Sciatic nerve (tissue), 2 donors: Measurements from ENCODE around the gene SLC9A3. TPM values are rescaled to one million over a fixed set of nuclear protein-coding genes. Genes with fewer than 3 reads are reported as not detected.
A peak's percentile ranks its signal among the peaks of the same experiment; 100 is the strongest.
"Not testable (repeated sequence)": the region's sequence is repeated elsewhere in the genome, so short reads cannot be mapped to it uniquely, and the experiment has no call there.

Experiments
- ATAC-seq: fragments of 200-7000 bp; cut with Tn5 transposase; one replicate; pipeline ENCODE4 v1.9.1; 2020; ENCODE audit warnings: mild to moderate bottlenecking, moderate library complexity
- DNase-seq: peaks from one replicate; pipeline ENCODE4 v3.0.0-alpha.2; 2020; ENCODE audit warnings: low spot score
- intact Hi-C: fragments of 100-400 bp; cut with DNase I; formaldehyde crosslinking; loops from one replicate; pipeline ENCODE4 v1.14.2; 2022
- total RNA-seq: library from RNA; stranded (reverse); fragmentation: NEBNext Ultra II Directional; extraction: Animal tissue kit (Norgen Biotek cat#: 25700); gene quantifications from one replicate; pipeline ENCODE4 v1.2.1, GENCODE V29; 2021
- donor health status: DM: no; HTN: no; CAD: no.
- donor health status: DM: no; HTN: no; CAD: no.

SLC9A3 gene
- total RNA-seq, 1 donor from 2014 or later = 12.3 TPM

DNA sequence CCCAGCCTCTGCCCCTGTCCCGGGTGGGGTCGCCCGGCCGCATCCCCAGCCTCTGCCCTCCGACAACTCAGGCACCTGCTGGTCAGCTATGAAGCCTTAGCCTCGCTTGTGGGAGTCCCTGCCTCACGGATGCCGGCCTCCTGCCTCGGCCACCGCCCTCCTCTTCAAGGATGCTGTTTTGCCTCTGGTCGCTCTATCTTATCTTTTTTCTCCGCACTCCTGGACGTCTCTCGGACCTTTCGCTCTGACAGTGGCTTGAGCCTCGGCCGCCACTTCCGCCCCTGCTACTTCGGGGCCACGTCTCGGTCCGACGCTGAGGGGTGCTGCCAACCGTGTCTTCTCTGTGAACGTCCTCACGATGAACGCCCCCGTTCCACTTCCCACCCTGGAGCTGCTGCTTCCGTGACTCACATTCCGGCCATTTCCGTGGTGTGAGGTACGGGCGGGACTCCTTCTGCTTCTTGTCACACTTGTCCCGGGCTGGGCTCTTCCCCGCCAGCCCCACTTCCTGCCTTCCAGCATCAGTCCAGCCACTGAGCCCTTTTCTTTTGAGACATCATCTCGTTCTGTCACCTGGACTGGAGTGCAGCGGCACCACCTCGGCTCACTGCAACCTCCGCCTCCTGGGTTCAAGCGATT is 26.3 kb downstream of the SLC9A3 start:
- intact Hi-C loops = no loop called here
- no peak for ATAC-seq
- DNase-seq = no peak

DNA sequence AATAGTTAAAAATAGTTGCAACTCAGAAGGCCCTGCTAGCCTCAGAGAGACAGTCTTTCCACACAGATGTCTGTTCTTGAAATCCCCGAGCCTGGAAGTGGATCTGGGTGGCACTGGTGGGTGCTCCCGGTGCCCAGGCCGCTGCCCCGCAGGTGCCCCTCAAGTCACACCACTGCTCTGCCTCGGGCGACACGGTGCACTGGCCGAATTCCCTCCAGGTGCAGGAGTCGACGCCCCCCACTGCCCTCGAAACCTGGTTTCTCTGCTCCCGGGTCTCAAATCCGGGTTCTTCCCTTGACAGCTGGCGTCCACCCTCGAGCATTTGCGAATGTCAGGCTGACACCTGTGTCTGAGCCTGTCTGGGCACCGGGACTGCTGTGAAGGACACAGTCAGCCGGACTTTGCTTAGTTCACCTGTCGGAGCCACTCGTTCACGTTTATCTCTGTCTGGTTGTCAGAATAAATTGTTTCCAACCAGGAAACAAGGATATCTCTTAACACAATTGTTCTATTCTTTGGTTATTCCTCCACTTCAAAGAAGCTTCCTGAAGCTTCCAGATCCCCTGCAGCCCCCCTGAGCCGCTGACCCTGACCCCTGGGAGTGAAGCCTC is 27.1 kb downstream of the SLC9A3 start:
- ATAC-seq (no peak), DNase-seq (no peak)
- intact Hi-C loops = no loop called here

DNA sequence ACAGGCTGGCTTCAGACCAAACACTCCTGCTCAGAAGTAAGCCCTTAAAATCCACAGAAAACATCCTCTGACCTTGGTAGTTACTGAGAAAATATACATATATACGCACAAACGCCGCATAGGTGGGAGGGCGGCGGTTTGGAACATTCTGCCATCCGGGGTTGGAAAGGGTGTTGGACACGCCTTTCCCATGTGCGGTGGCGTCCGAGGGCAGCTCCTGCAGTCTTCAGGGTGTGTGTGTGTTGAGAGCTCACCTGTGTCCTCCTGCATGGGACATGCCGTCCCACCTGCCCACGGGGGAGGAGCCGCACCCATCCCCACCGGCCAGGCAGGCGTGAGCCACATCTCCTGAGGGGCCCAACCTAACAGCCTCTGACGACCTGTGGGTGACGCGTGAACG is 28.2 kb downstream of the SLC9A3 start:
- ATAC-seq (no peak), DNase-seq (no peak)
- intact Hi-C loops = no loop called here

DNA sequence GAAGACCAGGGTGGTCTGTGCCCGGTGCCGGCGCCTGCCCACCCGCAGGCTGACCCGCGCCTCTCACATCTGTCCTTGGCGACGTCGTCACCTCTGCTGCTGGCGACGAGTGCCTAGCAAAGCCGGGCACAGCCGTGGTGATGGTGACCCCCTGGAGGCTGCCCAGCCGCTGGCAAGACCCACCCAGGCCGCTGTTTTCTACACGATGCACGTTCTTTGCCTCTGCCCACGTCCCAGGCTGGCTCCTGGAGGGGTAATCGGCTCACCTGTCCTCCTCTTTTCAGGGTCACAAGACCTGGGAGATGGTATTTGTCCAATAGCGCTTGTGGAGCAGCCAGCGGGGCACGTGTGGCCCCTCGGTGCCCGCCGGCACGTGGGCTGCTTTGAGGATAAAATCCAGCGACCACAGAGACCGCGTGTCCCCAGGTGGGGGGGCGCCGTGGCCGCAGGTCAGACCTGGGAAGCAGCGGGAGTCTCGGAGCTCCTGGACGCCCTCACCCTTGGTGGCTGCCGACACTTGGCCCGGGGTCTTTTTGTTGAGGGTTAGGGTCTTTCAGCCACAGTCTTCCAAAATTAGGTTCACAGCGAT is 29.5 kb downstream of the SLC9A3 start:
- ATAC-seq = no peak
- no peak for DNase-seq
- intact Hi-C loops = loop anchor here (5.0 kb wide), 1 partner anchor 1438 kb away; no protein-coding TSS in a partner anchor

DNA sequence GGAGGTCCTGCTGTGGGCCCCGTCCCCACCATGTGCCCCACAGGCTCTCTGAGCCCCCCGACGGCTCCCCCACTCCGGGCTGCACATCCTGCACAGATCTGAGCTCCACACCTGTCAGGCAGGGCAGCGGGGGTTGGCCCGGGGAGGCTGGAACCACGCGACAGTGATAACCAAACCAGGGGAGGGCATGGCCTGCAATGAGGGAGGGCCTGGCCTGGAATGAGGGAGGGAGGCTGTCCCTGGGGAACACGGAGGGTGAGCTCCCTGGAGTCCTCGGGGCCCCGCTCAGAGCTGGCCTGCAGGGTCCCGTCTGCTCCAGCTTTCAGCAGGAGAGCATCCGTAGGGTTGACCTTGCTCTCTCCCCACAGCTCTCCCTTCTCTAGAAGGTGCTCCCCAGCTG is 30.5 kb downstream of the SLC9A3 start:
- intact Hi-C loops = loop anchor here (5.0 kb wide), 1 partner anchor 1439 kb away; no protein-coding TSS in a partner anchor
- peak; percentile 6 for ATAC-seq

DNA sequence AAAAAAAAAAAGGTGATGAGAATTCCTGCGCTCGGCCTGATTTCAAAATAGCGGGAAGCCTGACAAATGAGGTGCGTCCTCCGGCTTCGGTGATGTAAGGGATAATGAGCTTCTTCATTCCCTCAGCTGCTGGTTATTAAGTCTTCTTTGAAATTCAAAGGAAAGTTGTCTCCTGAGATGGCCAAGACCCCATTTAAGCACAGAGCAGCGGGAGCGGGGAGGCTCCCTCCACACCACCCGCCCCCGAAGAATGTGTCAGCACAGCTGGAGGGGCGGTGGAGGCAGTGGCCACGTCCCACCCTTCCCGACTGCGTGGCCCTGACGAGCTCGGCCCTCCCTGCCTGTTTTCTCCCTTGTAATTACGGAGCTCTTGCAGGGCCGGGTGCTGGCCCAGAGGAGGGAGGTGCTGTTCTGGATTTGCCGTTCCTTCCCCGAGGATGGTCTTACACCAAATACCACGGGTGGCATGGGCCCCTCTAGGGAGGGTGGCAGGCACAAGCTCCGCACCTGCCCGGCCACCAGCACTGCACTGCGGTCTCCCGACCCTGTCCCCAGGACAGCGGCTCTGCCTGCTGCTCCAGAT is 31.0 kb downstream of the SLC9A3 start:
- intact Hi-C loops = loop anchor here (5.0 kb wide), 1 partner anchor 1439 kb away; no protein-coding TSS in a partner anchor
- ATAC-seq = peak; percentile 9
- DNase-seq = no peak

More for the DNA sequence above, 30.5 kb downstream of the SLC9A3 start:
- DNase-seq = no peak

DNA sequence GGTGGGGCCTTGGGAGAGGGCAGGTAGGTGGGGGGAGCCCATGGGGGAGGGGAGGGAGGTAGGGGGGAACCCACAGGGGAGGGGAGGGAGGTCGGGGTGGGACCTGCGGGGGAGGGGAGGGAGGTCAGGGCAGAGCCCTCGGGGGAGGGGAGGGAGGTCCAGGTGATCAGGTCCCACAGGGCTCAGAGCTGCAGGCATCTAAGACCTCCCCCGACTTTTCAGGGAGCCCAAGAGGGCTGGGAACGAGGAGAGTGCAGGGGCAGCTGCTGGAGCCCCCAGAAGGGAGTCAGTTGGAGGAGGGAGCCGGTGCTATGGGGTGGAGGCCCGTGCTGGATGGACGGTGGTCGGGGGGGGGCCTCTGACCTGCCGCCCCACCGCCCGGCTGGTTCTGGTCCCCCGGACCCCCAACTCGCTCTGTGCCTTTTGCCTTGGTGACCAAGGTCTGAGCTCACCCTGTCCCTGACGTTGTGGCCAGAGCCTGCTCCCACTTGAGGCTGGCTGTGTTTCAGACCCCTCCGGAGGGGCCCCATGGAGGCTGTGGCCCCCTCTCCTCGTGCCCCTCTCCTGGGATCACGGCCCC is 31.8 kb downstream of the SLC9A3 start:
- peak; percentile 6 for ATAC-seq
- intact Hi-C loops = loop anchor here (5.0 kb wide), 1 partner anchor 1440 kb away; no protein-coding TSS in a partner anchor

DNA sequence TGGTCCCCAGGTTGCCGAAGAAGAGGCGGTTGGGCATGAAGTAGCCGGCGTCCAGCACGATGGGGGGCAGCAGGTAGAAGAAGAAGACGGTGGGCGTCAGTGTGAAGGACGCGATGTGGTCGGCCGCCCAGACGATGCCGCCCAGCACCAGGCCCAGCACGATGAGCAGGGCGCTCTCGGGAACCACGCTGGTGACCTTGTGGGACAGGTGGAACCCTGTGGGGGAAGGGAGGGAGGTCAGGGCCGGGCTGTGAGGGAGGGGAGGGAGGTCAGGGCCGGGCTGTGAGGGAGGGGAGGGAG is 32.4 kb downstream of the SLC9A3 start:
- ATAC-seq = no peak
- intact Hi-C loops = loop anchor here (5.0 kb wide), 1 partner anchor 1440 kb away; no protein-coding TSS in a partner anchor
- no peak for DNase-seq

More for the DNA sequence above, 31.8 kb downstream of the SLC9A3 start:
- DNase-seq = no peak

DNA sequence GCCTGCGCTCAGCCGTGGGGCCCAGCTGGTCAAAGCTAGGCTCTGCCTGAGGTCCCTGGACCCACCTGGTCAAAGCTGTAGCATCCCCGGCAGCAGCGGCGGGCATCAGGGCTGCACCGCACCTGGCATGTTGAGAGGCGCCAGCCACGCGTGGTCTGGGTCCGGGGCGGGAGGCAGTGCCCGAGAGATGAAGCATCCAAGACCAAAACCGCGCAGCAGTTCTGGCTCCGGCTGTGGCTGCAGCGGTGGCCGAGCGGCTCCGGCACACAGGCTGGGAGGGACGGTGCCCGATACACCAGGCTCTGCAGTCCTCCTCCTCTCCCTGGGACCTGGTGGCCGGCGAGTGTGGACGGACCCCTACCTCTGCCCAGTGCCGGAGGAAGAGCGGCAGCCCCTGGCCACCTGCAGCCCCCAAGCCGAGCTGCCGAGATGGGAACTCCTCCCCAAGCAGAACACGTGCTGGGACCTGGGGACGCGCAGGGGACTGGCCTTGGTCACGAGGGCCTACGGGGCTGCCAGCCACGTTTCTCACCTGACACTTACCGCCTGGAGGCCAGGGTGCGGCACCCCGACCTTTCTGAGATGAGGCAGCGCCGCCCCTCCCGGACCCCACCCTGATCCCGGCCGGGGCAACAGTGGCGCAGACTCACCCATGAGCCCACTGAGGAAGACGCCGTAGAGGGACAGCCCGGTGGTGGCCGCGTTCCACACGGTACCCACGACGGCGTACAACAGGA is 33.0 kb downstream of the SLC9A3 start:
- no peak for DNase-seq
- no peak for ATAC-seq
- intact Hi-C loops = loop anchor here (5.0 kb wide), 1 partner anchor 1441 kb away; no protein-coding TSS in a partner anchor

DNA sequence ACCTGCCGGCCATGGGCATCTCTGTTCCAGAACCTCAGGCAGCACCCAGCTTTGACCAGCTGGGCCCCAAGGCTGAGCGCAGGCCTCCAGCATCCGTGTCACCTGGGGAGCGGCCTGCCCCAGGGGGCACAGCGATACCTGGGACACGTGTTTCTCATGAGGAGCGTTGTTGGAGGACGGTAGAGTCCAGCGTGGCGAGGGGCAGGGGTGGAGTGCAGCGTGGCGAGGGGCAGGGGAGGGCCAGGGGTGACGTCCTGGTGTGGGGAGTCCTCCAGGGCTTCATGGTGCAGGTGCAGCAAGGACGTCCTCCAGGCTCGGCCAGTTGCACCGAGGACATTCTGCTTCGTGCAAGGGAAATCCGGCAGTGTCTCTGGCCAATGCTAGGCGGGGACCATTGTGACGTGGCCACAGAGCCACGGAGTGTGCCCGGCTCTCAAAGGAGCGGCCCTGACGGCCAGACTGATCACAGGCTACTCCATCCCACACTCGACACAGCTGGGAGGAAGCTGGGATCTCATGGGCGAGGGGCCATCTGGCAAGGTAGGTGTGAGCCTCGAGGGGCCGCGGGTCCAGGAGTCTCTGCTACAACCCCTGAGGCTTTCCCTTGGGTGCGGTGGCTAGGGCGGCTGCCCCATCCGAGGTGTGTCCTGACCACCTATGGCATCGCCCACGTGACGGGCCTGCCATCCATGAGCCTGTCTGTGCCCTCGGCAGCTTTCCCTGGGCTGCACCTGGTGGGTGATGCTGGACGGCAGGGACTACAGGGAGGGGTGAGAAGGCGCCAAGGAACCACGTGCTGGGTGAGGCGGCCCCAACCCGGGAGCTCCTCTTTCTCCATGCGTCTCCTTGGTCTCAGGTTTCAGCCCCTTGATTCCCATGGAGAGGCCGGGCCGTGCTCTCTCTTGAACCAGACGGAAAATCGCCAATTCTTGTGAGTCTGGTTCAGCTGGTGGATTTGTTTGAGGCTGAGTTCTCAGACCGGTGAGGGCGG is 33.8 kb downstream of the SLC9A3 start:
- no peak for ATAC-seq

DNA sequence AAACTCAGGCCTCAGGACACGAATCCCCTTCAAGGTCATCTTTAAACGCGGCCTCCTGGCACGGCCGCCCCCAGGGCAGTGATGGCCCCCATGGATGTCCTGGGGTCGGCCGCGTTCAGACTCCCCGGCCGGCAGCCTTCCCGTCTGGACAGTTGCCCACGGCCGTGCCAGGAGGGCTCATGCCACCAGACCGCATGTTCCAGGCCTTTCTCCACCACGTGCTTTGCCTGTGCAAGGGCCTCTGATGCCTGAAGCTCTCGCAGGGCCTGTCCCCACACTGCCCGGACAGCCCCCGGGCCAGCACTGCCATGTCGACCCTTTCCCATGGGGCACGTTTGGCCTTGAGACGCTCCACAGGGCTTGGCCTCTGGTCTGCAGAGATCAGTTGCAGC is 34.6 kb downstream of the SLC9A3 start:
- DNase-seq (no peak), ATAC-seq (no peak)
- intact Hi-C loops = loop anchor here (5.0 to 10.0 kb wide), 2 partner anchors 125 to 1443 kb away; partner anchors contain the start of gene CEP72

More for the DNA sequence above, 33.8 kb downstream of the SLC9A3 start:
- intact Hi-C loops = loop anchor here (5.0 kb wide), 1 partner anchor 1442 kb away; no protein-coding TSS in a partner anchor
- no peak for DNase-seq

DNA sequence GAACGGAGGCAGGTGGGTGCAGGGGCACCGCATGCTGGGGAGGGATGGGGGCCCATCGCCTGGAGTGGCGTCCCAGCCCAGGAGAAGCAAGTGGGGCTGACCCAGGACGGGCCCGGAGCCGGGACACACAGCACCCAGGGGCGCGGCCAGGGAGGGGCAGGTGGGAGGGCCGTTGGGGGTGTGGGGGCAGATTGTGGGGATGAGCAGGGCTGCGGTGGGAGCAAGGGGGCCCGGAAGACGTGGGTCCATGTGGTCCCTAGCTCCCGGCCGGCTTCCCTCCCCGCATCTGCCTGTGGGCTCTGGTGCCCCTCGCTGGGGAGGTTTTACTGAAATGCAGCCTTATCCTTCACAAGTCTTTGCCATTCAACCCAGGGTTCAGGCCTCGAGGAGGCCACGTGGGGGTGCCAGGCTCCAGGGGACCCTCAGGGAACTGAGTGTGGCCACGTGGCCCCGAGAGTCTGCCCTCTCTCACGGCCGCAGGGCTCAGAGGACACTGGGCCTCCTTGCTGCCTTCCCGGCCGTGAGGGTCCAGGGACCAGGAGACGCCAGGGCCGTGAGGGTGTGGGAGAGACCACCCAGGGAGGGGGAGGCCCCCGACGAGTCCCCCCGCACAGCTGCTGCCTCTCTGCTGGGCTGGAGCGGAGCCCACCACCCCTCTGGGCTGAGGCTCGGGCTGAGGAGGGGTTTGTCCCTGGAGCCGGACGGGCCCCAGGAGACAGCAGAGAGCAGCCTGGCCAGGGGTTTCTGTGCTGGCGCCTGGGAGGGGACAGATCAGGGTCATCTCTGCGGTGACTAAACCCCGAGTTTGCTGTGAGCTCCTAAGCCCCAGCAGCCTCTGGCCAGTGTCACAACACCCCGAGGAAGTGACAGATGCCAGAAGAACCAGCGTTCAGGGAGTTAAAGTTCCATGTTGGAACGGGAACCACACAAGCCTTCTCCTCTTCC is 35.2 kb downstream of the SLC9A3 start:
- intact Hi-C loops = loop anchor here (10.0 kb wide), 1 partner anchor 126 kb away; the partner anchor contains the start of gene CEP72
- no peak for ATAC-seq
- DNase-seq = no peak

DNA sequence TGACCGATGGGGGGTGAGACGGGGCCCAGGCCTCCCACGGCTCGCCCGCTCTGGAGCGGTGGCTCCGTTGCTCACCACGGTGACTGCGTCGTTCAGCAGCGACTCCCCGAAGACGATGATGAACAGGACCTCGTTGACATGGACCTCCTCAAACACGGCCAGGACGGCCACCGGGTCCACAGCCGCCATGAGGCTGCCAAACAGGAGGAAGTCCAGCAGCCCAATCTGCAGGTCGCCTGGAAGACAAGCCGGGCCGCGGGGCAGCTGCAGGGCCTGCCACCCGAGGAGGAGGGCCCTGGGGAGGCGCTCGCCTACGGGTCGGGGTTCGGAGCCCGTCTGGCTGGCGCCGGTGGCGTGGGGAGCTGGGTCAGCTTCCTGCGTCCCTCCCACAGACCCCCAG is 36.0 kb downstream of the SLC9A3 start:
- intact Hi-C loops = loop anchor here (10.0 kb wide), 1 partner anchor 127 kb away; the partner anchor contains the start of gene CEP72
- no peak for DNase-seq
- no peak for ATAC-seq

DNA sequence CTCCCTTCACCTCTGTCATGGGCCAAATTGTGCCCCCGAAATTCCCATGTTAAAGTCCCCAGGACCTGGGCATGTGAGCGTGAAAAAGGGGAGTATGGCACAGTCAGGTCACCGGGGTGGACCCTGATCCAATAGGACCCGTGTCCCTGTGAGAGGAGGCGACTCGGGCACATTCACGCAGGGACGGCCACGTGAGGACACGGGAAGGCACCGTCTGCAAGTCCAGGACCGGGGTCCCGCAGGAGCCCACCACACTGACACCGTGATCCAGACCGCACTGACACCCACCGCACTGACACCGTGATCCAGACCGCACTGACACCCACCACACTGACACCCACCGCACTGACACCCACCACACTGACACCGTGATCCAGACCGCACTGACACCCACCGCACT is 37.7 kb downstream of the SLC9A3 start:
- ATAC-seq, DNase-seq: not testable (repeated sequence)
- intact Hi-C loops = loop anchor here (10.0 kb wide), 1 partner anchor 128 kb away; the partner anchor contains the start of gene CEP72

DNA sequence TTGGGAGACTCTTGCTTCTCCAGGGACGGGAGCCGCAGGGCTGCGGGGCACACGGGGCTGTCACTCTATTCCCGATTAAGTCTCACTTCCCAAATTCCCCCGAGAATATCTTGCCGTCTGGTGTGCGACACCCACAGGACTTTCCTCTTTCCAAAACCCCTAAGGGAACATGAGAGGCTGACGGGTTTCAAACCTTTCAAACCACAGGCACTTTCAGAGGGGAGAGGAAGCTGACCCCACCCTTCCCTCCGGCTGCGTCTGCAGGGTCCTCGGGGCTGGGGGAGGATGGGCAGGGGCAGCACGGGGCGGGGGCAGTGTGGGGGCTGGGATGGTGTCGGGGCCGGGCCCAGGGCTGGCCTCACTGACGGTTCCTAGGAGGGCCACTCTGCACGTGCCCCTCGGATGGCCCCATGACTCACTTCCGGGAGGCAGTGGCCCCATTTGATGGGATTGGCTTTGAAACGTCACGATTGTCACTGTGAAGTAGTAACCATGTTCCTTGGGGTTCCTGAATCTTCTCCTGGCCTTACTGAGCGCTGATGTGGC is 38.2 kb downstream of the SLC9A3 start:
- ATAC-seq (no peak), DNase-seq (no peak)
- intact Hi-C loops = loop anchor here (10.0 kb wide), 1 partner anchor 129 kb away; the partner anchor contains the start of gene CEP72
